Activated CD8-positive, alpha-beta memory T cell treated with anti-CD3 and anti-CD28 coated beads, Interleukin-2, amount 50 U/mL, for 1 hour (primary cell): Measurements from ENCODE around the gene GFOD2.

ENCODE experiments used
- DNase-seq: peaks from one replicate; pipeline ENCODE4 v3.0.0-alpha.2; 2020; ENCODE audit errors: extremely low read depth

Gene GFOD2

GRCh38 chr16:67659675-67660563 is 59.2 kb downstream of the GFOD2 start, which contains the start of gene ACD:
Gene ACD (minus strand): TSS chr16:67660260. CDS start chr16:67660220, 40 bp downstream.
- peak; percentile 74 for DNase-seq

DNA sequence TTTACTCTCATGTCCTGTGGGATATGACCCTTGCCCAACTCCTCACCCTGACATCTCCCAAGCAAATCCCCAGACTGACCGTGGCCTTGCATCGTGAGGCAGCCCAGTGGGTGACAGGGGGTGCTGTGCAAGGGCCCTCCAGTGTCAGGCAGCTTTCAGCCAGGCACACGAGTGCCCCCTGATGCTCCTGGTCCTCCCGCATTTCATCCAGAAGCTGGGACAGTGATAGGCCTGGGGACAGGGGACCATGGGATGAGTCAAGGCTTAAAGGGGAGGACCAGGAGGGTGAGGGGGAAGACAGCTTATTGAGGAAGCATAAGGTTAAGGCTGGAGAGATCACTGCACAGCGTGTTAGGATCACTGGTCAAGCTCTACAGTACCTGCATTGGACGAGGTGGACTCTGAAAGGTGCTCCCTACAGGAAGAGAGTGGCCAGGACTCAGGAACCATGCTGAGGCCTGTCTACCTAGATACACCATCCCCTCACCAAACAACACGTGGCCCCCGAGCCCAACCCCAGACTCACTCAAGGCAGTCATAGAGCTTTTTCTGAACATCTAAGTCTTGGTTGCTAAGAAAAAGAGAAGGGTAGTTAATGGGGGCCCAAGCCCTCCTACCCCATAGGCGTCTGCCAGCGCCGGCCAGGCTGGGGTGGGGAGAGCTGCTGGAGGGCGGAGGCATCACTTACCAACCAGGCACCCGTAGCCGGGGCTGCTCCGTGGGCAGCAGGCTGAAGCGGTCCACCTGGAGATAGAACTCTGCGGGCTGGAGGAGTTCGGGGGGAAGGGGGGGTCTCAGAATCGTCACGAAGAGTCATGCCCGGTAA is 60.1 kb downstream of the GFOD2 start:
- DNase-seq: no peak

DNA sequence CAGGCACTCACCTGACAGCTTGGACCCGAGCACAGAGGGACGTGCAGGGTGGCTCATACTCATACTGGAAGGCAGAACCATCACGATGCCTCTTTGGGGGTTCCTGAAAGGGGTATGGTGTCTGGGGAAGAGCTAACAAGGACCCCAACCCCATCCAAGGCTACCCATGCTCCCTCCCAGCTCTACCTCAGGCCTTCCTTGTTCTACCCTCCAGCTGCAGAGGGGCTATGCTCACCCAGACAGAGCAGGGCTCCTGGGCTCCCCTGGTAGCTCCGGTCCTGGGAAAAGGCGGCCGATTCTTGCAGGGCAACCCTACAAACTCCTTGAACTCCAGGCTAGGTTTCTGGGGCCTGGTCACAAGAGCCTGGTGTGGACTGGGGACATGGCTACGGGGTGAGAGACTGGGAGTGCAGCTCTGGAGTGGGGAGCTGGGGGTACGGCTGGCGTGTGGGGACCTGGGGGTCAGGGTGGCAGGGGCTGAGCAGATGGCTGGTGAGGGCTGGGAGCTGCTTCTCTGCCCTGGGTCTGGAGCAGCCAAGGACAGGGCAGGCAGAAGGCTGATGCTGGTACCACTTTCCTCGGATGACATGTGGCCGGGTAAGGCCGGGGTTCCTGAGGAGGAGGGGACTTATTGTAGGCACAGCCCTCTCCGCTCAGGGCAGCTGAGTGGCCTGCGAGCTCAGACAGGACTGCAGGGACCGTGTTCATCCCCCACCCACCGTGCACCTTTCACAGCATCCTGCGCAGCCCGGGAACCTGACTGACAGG is 61.2 kb downstream of the GFOD2 start:
- DNase-seq: no peak

DNA sequence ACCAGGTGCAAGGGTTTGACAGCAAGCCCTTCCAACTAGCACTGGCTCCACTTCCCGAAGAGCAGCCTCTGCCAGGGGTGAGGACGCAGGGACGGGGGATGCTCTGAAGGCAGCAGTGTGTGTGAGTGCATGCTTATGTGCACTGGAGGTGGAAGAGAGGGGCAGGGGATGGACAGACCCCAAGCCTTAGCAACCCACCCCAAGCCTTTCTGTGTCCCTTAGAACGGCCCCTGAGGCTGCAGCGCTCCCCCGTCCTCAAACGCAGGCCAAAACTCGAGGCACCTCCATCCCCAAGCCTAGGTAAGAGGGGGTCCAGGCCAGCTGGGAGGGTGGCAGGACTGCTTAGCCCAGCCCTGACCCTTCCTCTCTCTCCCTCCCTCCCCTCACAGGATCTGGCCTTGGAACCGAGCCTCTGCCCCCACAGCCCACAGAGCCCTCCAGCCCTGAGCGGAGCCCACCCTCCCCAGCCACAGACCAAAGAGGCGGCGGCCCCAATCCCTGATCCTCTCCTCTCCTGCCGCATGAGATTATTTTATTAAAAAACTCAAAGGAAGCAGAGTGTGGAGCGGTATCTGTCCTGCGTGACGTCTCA is 62.0 kb downstream of the GFOD2 start:
- DNase-seq: no peak

DNA sequence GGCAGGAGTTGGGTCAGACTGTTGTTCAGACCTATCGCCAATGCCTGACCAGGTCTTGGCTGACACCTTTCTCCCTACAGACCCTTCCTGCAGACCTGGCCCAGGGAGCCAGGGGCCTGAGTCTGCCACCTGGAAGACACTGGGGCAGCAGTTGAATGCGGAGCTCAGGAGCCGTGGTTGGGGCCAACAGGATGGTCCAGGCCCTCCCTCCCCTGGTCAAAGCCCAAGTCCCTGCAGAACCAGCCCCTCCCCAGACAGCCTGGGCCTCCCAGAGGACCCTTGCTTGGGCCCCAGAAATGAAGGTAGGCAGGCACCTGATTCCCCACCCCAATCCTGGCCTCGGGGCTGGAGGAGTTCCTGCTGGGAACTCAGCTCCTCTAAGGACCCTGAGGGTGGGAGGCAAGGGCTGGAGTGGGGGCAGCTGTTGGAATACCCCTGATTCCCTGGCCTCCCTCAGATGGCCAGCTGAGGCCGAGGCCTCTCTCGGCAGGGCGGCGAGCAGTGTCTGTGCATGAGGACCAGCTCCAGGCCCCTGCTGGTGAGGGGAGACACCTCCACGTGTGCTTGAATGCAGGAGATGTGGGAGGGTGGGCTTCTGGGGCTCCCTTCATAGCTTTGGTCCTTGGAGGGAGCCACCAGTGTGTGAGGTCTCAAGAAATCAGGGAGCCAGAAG is 62.6 kb downstream of the GFOD2 start:
- no peak for DNase-seq

DNA sequence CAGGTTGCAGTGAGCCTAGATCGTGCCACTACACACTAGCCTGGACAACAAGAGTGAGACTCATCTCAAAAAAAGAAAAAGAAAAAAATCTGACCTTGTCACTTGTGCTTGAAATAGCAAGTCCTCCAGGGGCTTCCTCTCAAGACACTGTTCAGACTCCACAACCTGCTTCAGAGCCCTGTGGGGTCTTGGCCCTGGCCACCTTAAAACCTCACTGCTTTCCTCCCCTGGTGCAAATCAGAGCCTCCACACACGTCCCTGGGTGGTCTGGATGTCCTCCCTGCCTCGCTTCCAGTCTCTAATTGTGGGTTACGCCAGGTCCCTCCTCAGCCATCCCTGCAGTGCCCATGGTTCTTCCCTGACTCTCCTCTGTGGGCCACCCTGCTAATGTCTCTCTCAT is 63.8 kb downstream of the GFOD2 start:
- DNase-seq: no peak

DNA sequence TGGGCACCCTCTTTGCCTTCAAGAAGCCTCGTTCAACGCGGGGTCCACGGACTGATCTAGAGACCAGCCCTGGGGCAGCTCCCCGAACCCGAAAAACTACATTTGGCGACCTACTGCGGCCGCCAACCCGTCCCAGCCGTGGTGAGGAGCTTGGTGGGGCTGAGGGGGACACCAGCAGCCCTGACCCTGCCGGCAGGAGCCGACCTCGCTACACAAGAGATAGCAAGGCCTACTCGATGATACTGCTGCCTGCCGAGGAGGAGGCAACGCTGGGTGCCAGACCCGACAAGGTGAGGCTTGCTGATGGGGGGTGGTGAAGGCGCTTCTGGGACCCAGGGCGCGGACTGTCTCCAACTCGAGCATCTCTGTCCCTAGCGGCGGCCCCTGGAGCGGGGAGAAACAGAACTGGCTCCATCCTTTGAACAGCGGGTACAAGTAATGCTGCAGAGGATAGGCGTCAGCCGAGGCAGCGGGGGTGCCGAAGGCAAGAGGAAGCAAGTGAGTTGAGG is 64.7 kb downstream of the GFOD2 start:
- no peak for DNase-seq

DNA sequence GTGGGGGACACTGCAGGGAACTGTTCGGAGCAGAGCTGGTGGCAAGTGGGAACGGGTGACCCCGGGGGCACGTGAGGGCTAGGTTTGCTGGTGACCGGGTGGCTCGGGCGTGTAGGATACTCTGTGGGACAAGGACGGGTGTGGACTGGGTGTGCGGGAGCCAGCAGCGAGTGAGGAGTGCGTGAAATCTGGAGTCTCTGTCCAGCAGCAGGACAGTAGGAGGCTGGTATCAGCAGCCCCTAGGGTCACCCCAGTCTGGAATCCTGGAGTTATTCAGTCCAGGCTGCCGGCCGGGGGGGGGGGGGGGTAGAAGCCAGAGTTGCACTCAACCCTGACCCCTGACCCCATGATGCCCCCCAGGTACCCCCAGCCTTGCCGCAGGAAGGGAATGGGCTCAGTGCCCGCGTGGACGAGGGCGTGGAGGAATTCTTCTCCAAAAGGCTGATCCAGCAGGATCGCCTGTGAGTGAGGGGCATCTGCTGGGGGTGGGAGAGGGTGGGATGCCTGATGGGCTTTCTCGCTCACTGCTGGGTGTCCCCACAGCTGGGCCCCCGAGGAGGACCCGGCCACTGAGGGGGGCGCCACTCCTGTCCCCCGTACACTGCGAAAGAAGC is 65.2 kb downstream of the GFOD2 start:
- no peak for DNase-seq

- no peak for DNase-seq
Measured at GRCh38 chr16:67653128-67653788, 65.9 kb downstream of the GFOD2 start.

GRCh38 chr16:67652578-67653127 is 66.5 kb downstream of the GFOD2 start:
- no peak for DNase-seq

DNA sequence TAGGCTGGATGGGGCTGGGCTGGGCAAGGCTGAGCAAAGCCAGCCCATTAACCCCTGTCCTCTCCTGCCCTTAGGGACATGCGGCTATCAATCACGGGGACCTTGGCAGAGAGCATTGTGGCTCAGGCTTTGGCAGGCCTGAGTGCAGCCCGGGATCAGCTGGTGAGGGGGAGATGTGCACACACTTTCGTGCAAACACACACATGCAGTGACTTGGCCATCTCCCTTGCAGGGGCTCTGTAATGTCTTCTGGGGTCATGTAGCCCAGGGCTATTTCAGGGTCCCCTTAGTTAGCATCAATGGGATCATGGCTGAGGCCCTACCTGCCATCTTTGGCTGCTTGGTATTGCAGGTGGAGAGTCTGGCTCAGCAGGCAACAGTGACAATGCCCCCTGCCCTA is 67.3 kb downstream of the GFOD2 start:
- DNase-seq: no peak

DNA sequence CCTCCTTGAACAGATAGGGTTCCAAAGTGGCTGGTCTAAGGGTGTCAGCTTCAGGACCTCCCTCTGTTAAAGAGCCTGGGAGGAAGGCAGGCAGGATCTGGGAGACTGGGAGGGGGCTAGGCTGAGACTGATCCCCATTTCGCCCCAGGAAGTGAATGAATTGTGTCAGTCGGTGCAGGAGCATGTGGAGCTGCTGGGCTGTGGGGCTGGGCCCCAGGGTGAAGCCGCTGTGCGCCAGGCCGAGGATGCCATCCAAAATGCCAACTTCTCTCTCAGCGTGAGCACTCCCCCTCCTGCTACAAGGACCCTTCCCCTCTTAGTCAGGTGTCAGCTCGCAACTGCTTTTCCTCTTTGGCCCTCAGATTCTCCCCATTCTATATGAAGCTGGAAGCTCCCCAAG is 68.1 kb downstream of the GFOD2 start:
- DNase-seq: no peak

GRCh38 chr16:67650023-67650422 is 69.1 kb downstream of the GFOD2 start:
- no peak for DNase-seq

- no peak for DNase-seq
Measured at GRCh38 chr16:67649494-67649931, 69.6 kb downstream of the GFOD2 start.

DNA sequence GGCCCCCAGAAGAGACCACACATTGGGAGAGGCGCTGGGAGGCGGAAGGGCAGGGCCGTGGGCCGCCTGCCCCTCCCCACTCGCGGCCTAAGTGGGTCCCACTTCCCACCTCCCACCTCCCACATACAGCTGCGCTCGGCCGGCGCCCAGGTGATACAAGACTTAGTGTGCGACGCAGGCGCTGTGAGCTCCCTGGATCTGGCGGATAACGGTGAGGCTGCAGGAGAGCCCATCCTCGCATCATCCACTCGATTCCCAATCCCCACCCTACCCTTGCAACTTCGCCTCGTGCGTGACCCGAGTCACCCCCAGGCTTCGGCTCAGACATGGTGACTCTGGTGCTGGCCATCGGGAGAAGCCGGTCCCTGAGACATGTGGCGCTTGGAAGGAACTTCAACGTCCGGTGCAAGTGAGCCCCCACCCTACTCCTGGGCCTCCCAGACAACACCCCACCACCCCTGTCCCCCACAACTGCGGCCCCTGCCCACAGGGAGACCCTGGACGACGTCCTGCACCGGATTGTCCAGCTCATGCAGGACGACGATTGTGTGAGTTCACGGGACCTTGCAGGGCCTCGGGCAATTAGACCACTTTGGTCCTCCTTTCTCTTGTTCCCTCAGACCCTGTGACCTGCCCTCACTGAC is 70.2 kb downstream of the GFOD2 start:
- no peak for DNase-seq

- DNase-seq: no peak
Measured at GRCh38 chr16:67648088-67648763, 70.9 kb downstream of the GFOD2 start.

GRCh38 chr16:67647681-67648080 is 71.4 kb downstream of the GFOD2 start:
- DNase-seq: no peak

DNA sequence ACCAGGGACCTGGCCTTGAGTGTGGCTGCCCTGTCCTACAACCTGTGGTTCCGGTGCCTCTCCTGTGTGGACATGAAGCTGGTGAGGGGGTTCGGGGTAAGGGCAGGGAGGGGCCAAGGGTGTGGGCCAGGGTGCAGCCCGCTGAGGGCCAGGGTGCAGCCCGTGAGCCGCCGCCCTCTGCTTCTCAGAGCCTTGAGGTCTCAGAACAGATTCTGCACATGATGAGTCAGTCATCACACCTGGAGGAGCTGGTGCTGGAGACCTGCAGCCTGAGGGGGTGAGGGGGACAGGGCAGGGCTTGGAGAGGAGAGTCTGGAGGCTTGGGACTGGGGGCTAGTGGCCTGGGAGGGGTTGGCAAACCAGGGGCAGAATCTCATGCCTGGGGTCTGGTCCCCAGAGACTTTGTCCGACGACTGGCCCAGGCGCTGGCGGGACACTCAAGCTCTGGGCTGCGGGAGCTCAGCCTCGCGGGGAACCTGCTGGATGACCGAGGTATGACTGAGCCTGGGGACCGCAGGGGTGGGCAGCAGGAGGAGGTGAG is 71.9 kb downstream of the GFOD2 start:
- no peak for DNase-seq
